CD4-positive, alpha-beta T cell (primary cell): ENCODE results near the gene STAT3. TPM values are rescaled to one million over a fixed set of nuclear protein-coding genes. Genes with fewer than 3 reads are reported as not detected.
"Not testable (repeated sequence)": the region's sequence is repeated elsewhere in the genome, so short reads cannot be mapped to it uniquely, and the experiment has no call there.

Experiments used
- ATAC-seq: fragments of 200-7000 bp; cut with Tn5 transposase; one replicate; pipeline ENCODE4 v1.10.0; 2022; ENCODE audit warnings: mild to moderate bottlenecking; ENCODE audit not compliant: poor library complexity
- CTCF ChIA-PET: fragments of 350-600 bp; sonication (Branson Sonifier 250); formaldehyde crosslinking; loops from one replicate; lab custom pipeline; 2021; ENCODE audit warnings: antibody characterized with exemption, inconsistent platforms; lab: Charles Lee
- POLR2A ChIA-PET: fragments of 350-600 bp; sonication (Branson Sonifier 250); formaldehyde crosslinking; loops from one replicate; lab custom pipeline; 2021; ENCODE audit warnings: antibody characterized with exemption, inconsistent platforms; lab: Charles Lee
- DNase-seq, 14 experiments: peaks; one replicate each; pipeline ENCODE4 v3.0.0-alpha.2; 2013 to 2020; ENCODE audit warnings: mixed read lengths in 2 of 14
- H3K27ac ChIP-seq, 2 donors: one replicate each; pipeline versions ENCODE4 v1.5.1 to v1.7.0; 2013; ENCODE audit warnings: low read length in 2 of 2, low read depth in 1 of 2, mild to moderate bottlenecking in 1 of 2
- H3K27me3 ChIP-seq, 2 experiments: 1 replicate in 1 of 2; 2 replicates in 1 of 2; pipeline versions ENCODE4 v1.6.1 to v1.7.0; 2013; ENCODE audit warnings: low read length in 2 of 2, control low read depth in 1 of 2, mild to moderate bottlenecking in 1 of 2, moderate library complexity in 1 of 2; ENCODE audit not compliant: insufficient read depth in 2 of 2, control insufficient read depth in 1 of 2
- H3K36me3 ChIP-seq: one replicate; pipeline ENCODE4 v1.6.1; 2013; ENCODE audit warnings: low read length, control low read depth; ENCODE audit not compliant: insufficient read depth
- H3K4me1 ChIP-seq: one replicate; pipeline ENCODE4 v1.6.1; 2013; ENCODE audit warnings: low read length, control low read depth; ENCODE audit not compliant: insufficient read depth
- H3K4me3 ChIP-seq: one replicate; pipeline ENCODE4 v1.5.1; 2013; ENCODE audit warnings: mild to moderate bottlenecking, low read length, moderate library complexity
- H3K9me3 ChIP-seq, 2 experiments: 1 replicate in 1 of 2; 2 replicates in 1 of 2; pipeline versions ENCODE4 v1.6.1 to v1.7.0; 2013; ENCODE audit warnings: low read length in 2 of 2, mild to moderate bottlenecking in 2 of 2, control low read depth in 1 of 2, moderate library complexity in 1 of 2; ENCODE audit not compliant: control insufficient read depth in 1 of 2, insufficient read depth in 1 of 2
- H3K27ac Mint-ChIP-seq: one replicate; pipeline ENCODE4 v1.8.0; 2020; ENCODE audit warnings: mixed read lengths
- H3K27me3 Mint-ChIP-seq: one replicate; pipeline ENCODE4 v1.8.0; 2021; ENCODE audit warnings: mixed read lengths
- H3K36me3 Mint-ChIP-seq: one replicate; pipeline ENCODE4 v1.8.0; 2021; ENCODE audit warnings: low read depth, mixed read lengths
- H3K4me1 Mint-ChIP-seq: one replicate; pipeline ENCODE4 v1.8.0; 2021; ENCODE audit warnings: low read depth, mixed read lengths
- H3K4me3 Mint-ChIP-seq: one replicate; pipeline ENCODE4 v1.8.0; 2020; ENCODE audit warnings: mild to moderate bottlenecking, mixed read lengths
- H3K9me3 Mint-ChIP-seq: one replicate; pipeline ENCODE4 v1.8.0; 2020; ENCODE audit warnings: mixed read lengths
- intact Hi-C, 2 experiments: fragments of 100-400 bp; cut with DNase I in 1 of 2; cut with micrococcal nuclease in 1 of 2; formaldehyde crosslinking; loops; one replicate each; pipeline versions ENCODE4 v1.15.1 to v1.9.0; 2023 to 2025; cut with DNase I, micrococcal nuclease
- total RNA-seq, 174 experiments: library from RNA in 2 of 174; stranded (reverse) in 2 of 174; gene quantifications; one replicate each; pipeline ENCODE4 v1.2.3 and lab custom pipeline; 2021 to 2026
- TF ChIP-seq, protein P1 (sequence below): fragments of 200-600 bp; IDR thresholded peaks from one replicate; pipeline ENCODE4 v1.8.0; 2022; ENCODE audit warnings: antibody characterized with exemption, mild to moderate bottlenecking

Gene STAT3
- total RNA-seq, 2 experiments from 2014 or later: 315 to 319 TPM

DNA sequence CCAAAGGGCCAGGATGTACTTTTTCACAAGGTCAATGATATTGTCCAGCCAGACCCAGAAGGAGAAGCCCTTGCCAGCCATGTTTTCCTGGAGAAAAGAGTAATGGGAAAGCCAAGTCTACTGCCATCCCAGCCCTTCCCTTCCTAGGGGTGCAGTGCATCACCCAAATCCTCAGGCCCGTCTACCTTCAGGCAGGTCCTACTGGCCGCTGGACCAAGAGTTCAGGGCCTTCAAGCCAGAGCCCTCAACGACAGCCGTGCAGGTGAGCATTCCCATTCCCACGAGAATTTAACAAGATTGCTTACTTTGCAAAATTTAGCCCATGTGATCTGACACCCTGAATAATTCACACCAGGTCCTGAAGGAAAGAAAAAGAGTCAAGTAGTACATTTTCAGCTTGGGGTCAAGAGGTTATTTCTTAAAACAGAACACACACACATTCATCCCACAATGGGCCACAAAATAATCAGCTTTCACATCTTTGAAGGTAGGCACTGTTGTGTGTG is 64.9 kb downstream of the STAT3 start:
- Histone ChIP-seq H3K27ac (peak overlapping the region in 1 of 2 donors; percentile 18), H3K9me3 (no peaks in the 10 kb centered on the region), H3K4me1 (peaks cover 26% of the 10 kb centered on the region), H3K27me3 (no peaks in the 10 kb centered on the region), H3K36me3 (peaks cover 67% of the 10 kb centered on the region), H3K4me3 (no peak overlapping the region)
- CTCF ChIA-PET: interaction anchor here (0.8 to 15.7 kb wide), 6 partner anchors 11 to 204 kb away, joined by 3 to 187 read pairs (median 8); no protein-coding TSS in a partner anchor
- Mint-ChIP-seq H3K36me3 (peaks cover 73% of the 10 kb centered on the region), H3K27me3 (no peaks in the 10 kb centered on the region), H3K27ac (peak overlapping the region; percentile 76), H3K4me1 (peaks cover 34% of the 10 kb centered on the region), H3K4me3 (no peak overlapping the region), H3K9me3 (no peaks in the 10 kb centered on the region)
- POLR2A ChIA-PET: interaction anchor here (1.0 to 3.8 kb wide), 4 partner anchors 10 to 82 kb away, joined by 3 to 25 read pairs (median 5); partner anchors contain the start of gene STAT3
- DNase-seq (no peak), ATAC-seq (no peak)
- intact Hi-C loops: loop anchor here in 1 of 2 experiments (2.0 to 5.0 kb wide), 2 partner anchors 64 to 193 kb away; partner anchors contain the start of gene STAT3
- TF ChIP-seq, protein P1, sequence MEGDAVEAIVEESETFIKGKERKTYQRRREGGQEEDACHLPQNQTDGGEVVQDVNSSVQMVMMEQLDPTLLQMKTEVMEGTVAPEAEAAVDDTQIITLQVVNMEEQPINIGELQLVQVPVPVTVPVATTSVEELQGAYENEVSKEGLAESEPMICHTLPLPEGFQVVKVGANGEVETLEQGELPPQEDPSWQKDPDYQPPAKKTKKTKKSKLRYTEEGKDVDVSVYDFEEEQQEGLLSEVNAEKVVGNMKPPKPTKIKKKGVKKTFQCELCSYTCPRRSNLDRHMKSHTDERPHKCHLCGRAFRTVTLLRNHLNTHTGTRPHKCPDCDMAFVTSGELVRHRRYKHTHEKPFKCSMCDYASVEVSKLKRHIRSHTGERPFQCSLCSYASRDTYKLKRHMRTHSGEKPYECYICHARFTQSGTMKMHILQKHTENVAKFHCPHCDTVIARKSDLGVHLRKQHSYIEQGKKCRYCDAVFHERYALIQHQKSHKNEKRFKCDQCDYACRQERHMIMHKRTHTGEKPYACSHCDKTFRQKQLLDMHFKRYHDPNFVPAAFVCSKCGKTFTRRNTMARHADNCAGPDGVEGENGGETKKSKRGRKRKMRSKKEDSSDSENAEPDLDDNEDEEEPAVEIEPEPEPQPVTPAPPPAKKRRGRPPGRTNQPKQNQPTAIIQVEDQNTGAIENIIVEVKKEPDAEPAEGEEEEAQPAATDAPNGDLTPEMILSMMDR: no peak

DNA sequence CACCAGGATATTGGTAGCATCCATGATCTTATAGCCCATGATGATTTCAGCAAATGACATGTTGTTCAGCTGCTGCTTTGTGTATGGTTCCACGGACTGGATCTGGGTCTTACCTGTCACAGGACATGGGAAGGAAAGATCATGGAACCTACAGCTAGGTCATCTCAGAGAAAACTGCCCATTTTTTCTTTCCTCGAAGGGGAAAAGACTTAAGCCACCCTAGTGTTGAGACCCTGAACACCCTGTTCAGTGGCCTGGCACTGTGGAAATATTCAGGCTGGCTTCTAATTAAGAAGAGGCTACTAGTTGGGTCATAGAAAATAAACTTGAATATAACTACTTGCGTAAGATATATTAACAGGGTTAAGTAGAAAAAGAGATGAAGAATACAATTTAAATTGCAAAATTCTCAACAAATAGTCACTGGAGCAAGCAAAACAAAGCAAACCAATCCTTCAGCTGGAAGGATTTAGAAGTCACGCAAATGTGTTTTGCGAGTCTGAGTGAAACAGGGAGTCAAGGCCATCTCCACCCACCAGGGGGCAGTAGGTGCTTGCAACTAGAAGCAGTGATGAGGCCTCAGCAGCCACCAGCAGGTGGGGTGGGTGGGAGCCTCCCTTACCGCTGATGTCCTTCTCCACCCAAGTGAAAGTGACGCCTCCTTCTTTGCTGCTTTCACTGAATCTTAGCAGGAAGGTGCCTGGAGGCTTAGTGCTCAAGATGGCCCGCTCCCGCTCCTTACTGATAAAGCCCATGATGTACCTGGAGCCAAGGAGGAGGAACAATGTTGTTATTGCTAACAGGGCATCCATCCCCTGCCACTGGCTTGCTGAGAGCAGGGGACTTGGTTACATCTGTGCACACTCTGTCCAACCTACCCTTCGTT is 65.6 kb downstream of the STAT3 start:
- DNase-seq: peak; percentile 89 to 98 (median 95)
- TF ChIP-seq, protein P1: peak; percentile 100
- H3K27me3 ChIP-seq: no peaks in the 10 kb centered on the region
- H3K9me3 Mint-ChIP-seq: no peaks in the 10 kb centered on the region
- no peaks in the 10 kb centered on the region for H3K9me3 ChIP-seq
- H3K4me3 Mint-ChIP-seq: no peak overlapping the region
- peak overlapping the region in 1 of 2 donors; percentile 18 for H3K27ac ChIP-seq
- H3K27ac Mint-ChIP-seq: peak overlapping the region; percentile 76
- H3K4me3 ChIP-seq: no peak overlapping the region
- peaks cover 76% of the 10 kb centered on the region for H3K36me3 Mint-ChIP-seq
- H3K27me3 Mint-ChIP-seq: no peaks in the 10 kb centered on the region
- H3K36me3 ChIP-seq: peaks cover 73% of the 10 kb centered on the region
- ATAC-seq: peak; percentile 97
- intact Hi-C loops: loop anchor here (1.0 to 5.0 kb wide), 4 partner anchors 65 to 195 kb away; partner anchors contain the start of gene STAT3 (in 1 of the 2)
- peaks cover 26% of the 10 kb centered on the region for H3K4me1 ChIP-seq
- peaks cover 37% of the 10 kb centered on the region for H3K4me1 Mint-ChIP-seq
- CTCF ChIA-PET: interaction anchor here (0.6 to 15.7 kb wide), 22 partner anchors 10 to 205 kb away, joined by 3 to 187 read pairs (median 4); partner anchors contain the start of genes CAVIN1, GHDC and STAT3
- POLR2A ChIA-PET: interaction anchor here (0.6 to 3.8 kb wide), 6 partner anchors 9 to 92 kb away, joined by 3 to 25 read pairs (median 5); partner anchors contain the start of gene STAT3

DNA sequence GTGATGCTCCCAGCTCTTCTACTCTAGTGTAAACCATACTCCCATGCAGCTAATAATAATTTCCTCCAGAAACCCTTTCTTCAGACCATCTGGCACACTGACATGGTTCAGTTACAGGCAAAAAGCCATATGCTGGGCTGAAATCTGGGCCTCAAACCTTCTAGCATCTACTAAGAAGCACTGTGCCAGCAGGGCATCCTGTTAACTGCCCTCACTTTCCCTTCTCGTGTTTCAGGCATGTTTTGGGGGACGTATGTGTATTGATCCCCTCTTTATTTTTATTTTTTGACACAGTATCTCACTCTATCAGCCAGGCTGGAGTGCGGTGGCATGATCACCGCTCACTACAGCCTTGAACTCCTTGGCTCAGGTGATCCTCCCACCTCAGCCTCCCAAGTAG is 66.7 kb downstream of the STAT3 start:
- Mint-ChIP-seq H3K36me3 (peaks cover 76% of the 10 kb centered on the region), H3K27ac (peak overlapping the region; percentile 76), H3K4me1 (peaks cover 47% of the 10 kb centered on the region), H3K9me3 (no peaks in the 10 kb centered on the region), H3K4me3 (no peak overlapping the region), H3K27me3 (no peaks in the 10 kb centered on the region)
- Histone ChIP-seq H3K27me3 (no peaks in the 10 kb centered on the region), H3K9me3 (no peaks in the 10 kb centered on the region), H3K27ac (no peak overlapping the region), H3K4me3 (no peak overlapping the region), H3K36me3 (peaks cover 75% of the 10 kb centered on the region), H3K4me1 (peaks cover 26% of the 10 kb centered on the region)
- intact Hi-C loops: loop anchor here in 1 of 2 experiments (5.0 kb wide), 1 partner anchor 66 kb away; the partner anchor contains the start of gene STAT3
- DNase-seq: no peak
- TF ChIP-seq, protein P1: no peak
- ChIA-PET POLR2A (interaction anchor here (1.5 to 3.8 kb wide), 3 partner anchors 8 to 85 kb away, joined by 4 to 25 read pairs (median 12); partner anchors contain the start of gene STAT3), CTCF (interaction anchor here (0.7 to 15.7 kb wide), 5 partner anchors 9 to 206 kb away, joined by 3 to 187 read pairs (median 15); no protein-coding TSS in a partner anchor)
- no peak for ATAC-seq

DNA sequence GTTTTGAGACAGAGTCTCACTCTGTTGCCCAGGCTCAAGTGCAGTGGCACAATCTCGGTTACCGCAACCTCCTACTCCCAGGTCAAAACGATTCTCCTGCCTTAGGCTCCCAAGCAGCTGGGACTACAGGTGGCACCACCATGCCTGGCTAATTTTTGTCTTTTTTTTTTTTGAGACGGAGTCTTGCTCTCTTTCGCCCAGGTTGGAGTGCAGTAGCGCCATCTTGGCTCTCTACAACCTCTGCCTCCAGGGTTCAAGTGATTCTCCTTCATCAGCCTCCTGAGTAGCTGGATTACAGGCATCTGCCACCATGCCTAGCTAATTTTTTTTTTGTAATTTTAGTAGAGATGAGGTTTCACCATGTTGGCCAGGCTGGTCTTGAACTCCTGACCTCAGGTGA is 70.3 kb downstream of the STAT3 start:
- Histone ChIP-seq H3K4me1 (peaks cover 55% of the 10 kb centered on the region), H3K36me3 (peaks cover 66% of the 10 kb centered on the region)
- ChIA-PET CTCF (interaction anchor here (1.3 to 15.7 kb wide), 4 partner anchors 87 to 209 kb away, joined by 4 to 187 read pairs (median 9); no protein-coding TSS in a partner anchor), POLR2A (interaction anchor here (7.3 kb wide), 1 partner anchor 70 kb away, joined by 71 read pairs; the partner anchor contains the start of gene STAT3)
- H3K9me3 ChIP-seq, H3K4me3 ChIP-seq, ATAC-seq, H3K27me3 ChIP-seq, H3K4me3 Mint-ChIP-seq, DNase-seq, intact Hi-C loops, H3K9me3 Mint-ChIP-seq, H3K27ac ChIP-seq, H3K27me3 Mint-ChIP-seq: not testable (repeated sequence)
- Mint-ChIP-seq H3K4me1 (peaks cover 71% of the 10 kb centered on the region), H3K27ac (peak overlapping the region; percentile 82), H3K36me3 (peaks cover 73% of the 10 kb centered on the region)
